ENCODE measurements around the gene NME4. TPM values are rescaled to one million over a fixed set of nuclear protein-coding genes. Genes with fewer than 3 reads are reported as not detected.

The NME4 gene
- total RNA-seq (2022; extraction: Qiagen RNA extraction; ENCODE audit: low read depth): 232 to 478 TPM (median 441 TPM) in 5 replicates

GRCh38 chr16:397135-397661, at the start of gene NME4:
TSS of gene NME4 (plus strand) at chr16:397199. CDS start at chr16:397223, 24 bp downstream.

DNA sequence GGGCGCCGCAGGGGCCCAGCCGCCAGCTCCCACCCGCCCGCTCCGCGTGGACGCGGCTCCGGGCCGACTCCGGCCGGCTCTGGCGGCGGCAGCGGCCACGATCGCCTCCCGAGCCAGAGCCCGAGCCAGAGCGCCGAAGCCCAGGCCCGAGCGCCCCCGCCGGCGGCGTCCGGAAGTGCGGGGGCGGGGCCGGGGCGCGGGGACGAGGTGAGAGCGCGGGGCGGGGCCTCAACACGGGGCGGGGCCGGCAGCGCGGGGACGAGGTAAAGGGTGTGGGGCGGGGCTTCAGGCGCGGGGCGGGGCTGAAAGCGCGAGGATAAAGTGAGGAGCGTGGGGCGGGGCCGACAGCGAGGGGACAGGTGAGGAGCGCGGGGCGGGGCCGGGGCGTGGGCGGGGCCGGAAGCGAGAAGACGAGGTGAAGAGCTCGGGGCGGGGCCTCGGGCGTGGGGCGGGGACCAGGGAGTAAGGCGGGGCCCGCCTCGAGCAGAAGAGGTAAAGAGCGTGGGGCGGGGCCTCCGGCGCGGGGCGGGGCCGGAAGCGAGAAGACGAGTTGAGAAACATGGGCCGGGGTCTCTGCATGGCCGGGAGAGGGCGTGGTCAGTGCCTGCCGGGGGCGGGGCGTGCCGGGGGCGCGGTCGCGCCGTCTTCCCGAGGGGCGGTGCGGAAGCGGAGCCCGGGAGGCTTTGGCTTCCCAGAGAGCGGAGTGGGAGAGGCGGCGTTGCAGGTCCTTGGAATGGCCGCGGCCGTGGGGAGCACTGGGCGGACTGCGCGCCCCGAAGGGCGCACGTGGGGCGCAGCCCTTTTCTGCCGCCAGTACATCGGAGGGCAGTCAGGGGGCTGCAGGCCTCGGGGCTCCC, 44.2 kb upstream of the NME4 start, which contains the start of gene AXIN1:
Gene AXIN1, minus strand, starts transcription at position 177 of the 857 bp plus-strand sequence. CDS start 5,698 bp downstream, outside the sequence.

GRCh38 chr16:370443-370842, 26.6 kb upstream of the NME4 start, which contains the start of gene MRPL28:
TSS of gene MRPL28 (minus strand) at chr16:370538. CDS start at chr16:370218, 320 bp downstream.

GRCh38 chr16:381789-382717, 14.9 kb upstream of the NME4 start, which contains the start of gene PGAP6:
TSS of gene PGAP6 (minus strand) at chr16:381978. CDS start at chr16:381821, 157 bp downstream.

DNA sequence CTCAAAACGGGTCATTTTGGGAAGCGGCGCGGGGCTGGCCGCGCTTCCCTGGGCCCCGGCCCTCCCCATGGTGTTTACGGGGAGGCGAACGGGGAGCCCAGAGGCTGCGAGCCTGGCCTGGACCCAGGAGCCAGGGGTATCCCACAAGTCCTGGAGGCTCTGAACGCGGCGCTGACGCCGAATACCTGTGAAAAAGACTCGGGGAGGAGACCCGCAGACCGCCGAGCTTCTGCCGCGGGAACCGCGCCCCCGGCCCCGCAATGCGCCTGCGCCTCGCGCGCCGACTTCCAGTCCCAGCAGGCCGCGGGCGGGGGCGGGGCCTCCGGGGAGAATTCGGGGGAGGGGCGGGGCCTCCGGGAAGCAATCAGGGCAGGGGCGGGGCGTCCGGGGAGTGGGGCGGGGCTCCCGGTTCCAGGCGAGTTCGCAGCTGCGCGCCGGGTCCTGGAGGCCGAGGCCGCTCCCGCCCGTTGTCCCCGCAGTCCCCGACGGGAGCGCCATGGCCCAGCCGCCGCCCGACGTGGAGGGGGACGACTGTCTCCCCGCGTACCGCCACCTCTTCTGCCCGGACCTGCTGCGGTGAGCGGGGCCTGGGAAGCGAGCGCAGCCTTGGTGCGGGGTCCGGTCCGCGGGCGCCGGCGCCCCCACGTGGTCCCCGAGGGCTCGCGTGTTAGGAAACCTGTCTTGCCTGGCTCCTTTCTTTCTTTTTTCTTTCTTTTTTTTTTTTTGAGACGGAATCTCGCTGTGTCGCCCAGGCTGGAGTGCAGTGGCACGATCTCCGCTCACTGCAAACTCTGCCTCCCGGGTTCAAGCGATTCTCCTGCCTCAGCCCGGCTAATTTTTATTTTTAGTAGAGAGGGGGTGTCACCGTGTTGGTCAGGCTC, 4.7 kb downstream of the NME4 start, which contains the start of gene DECR2:
Gene DECR2, plus strand, starts transcription at position 418 of the 881 bp plus-strand sequence. Its CDS starts 79 bp downstream, at position 497.

DNA sequence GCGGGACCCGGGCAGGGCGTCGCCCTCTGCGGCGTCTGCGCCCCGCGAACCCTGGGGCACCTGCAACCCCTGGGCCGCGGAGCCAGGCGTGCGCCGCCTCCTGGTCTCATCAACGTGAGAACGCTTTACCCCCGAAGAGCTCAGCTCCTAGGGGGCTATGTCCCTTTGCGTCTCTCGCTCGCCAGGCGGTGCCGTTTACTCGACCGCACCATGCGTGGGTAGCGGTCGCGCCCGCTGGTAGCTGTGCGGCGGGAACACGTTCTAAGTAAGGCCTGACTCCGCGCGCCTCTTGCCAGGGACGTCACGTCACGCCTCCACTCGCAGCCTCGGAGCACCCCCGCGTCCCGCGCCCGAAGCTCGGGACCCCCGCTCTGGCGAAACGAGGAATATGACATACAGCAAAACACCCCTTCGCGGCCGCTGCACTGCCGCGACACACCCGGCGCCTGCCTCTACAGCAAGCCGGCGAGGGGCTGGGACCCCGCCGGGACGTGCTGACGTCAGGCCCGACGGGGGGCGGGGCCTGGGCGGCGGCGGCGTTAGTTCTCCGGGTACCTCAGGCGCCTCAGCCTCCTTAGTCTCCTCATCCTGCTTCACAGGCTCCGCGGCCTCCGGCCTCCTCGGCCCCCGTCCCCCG, 28.2 kb downstream of the NME4 start, which contains the start of gene RAB11FIP3:
Gene RAB11FIP3, plus strand, starts transcription at position 568 of the 637 bp plus-strand sequence. CDS start 358 bp downstream, outside the sequence.

Other genes starting within 250 kb of the NME4 start
- not detected in 5 replicates for gene HBZ, start 244.6 kb upstream of the NME4 start, total RNA-seq (2022; extraction: Qiagen RNA extraction; ENCODE audit: low read depth)
- gene HBM, start 231.2 kb upstream of the NME4 start, total RNA-seq (2022; extraction: Qiagen RNA extraction; ENCODE audit: low read depth): not detected in 5 replicates
- 0.79 TPM in 1 of 5 replicates, not detected in the others for gene HBA2, start 224.3 kb upstream of the NME4 start, total RNA-seq (2022; extraction: Qiagen RNA extraction; ENCODE audit: low read depth)
- gene HBA1, start 220.5 kb upstream of the NME4 start, total RNA-seq (2022; extraction: Qiagen RNA extraction; ENCODE audit: low read depth): 0.93 to 2.3 TPM (median 1.6 TPM) in 5 replicates
- gene HBQ1, start 216.7 kb upstream of the NME4 start, total RNA-seq (2022; extraction: Qiagen RNA extraction; ENCODE audit: low read depth): 4.3 to 9.0 TPM (median 7.2 TPM) in 5 replicates
- gene LUC7L, start 167.8 kb upstream of the NME4 start, total RNA-seq (2022; extraction: Qiagen RNA extraction; ENCODE audit: low read depth): 39.5 to 57.0 TPM (median 47.1 TPM) in 5 replicates
- gene FAM234A, start 162.4 kb upstream of the NME4 start, total RNA-seq (2022; extraction: Qiagen RNA extraction; ENCODE audit: low read depth): 35.5 to 52.7 TPM (median 48.7 TPM) in 5 replicates
- gene RGS11, start 121.3 kb upstream of the NME4 start, total RNA-seq (2022; extraction: Qiagen RNA extraction; ENCODE audit: low read depth): 2.2 to 7.1 TPM (median 4.4 TPM) in 5 replicates
- gene ARHGDIG, start 116.6 kb upstream of the NME4 start, total RNA-seq (2022; extraction: Qiagen RNA extraction; ENCODE audit: low read depth): 1.2 to 3.4 TPM (median 2.8 TPM) in 5 replicates
- gene PDIA2, start 114.0 kb upstream of the NME4 start, total RNA-seq (2022; extraction: Qiagen RNA extraction; ENCODE audit: low read depth): 0.20 to 0.84 TPM (median 0.73 TPM) in 5 replicates
- gene AXIN1, start 44.5 kb upstream of the NME4 start, total RNA-seq (2022; extraction: Qiagen RNA extraction; ENCODE audit: low read depth): 19.5 to 37.6 TPM (median 34.7 TPM) in 5 replicates
- 113 to 136 TPM (median 126 TPM) in 5 replicates for gene MRPL28, start 26.7 kb upstream of the NME4 start, total RNA-seq (2022; extraction: Qiagen RNA extraction; ENCODE audit: low read depth)
- gene PGAP6, start 15.2 kb upstream of the NME4 start, total RNA-seq (2022; extraction: Qiagen RNA extraction; ENCODE audit: low read depth): 20.4 to 41.0 TPM (median 36.6 TPM) in 5 replicates
- gene DECR2, start 4.7 kb downstream of the NME4 start, total RNA-seq (2022; extraction: Qiagen RNA extraction; ENCODE audit: low read depth): 18.5 to 31.1 TPM (median 25.8 TPM) in 5 replicates
- 15.0 to 26.7 TPM (median 23.0 TPM) in 5 replicates for gene RAB11FIP3, start 28.4 kb downstream of the NME4 start, total RNA-seq (2022; extraction: Qiagen RNA extraction; ENCODE audit: low read depth)
- 30.2 to 84.8 TPM (median 76.9 TPM) in 5 replicates for gene CAPN15, start 130.5 kb downstream of the NME4 start, total RNA-seq (2022; extraction: Qiagen RNA extraction; ENCODE audit: low read depth)
- 0.11 to 0.20 TPM (median 0.13 TPM) in 4 of 5 replicates, not detected in the other for gene PRR35, start 163.2 kb downstream of the NME4 start, total RNA-seq (2022; extraction: Qiagen RNA extraction; ENCODE audit: low read depth)
- 0.14 to 0.32 TPM (median 0.19 TPM) in 5 replicates for gene NHLRC4, start 169.8 kb downstream of the NME4 start, total RNA-seq (2022; extraction: Qiagen RNA extraction; ENCODE audit: low read depth)
- 18.4 to 44.1 TPM (median 36.7 TPM) in 5 replicates for gene PIGQ, start 172.8 kb downstream of the NME4 start, total RNA-seq (2022; extraction: Qiagen RNA extraction; ENCODE audit: low read depth)
- gene RAB40C, start 192.9 kb downstream of the NME4 start, total RNA-seq (2022; extraction: Qiagen RNA extraction; ENCODE audit: low read depth): 9.9 to 20.9 TPM (median 20.2 TPM) in 5 replicates
- 0.18 to 0.26 TPM (median 0.22 TPM) in 4 of 5 replicates, not detected in the other for gene WFIKKN1, start 233.8 kb downstream of the NME4 start, total RNA-seq (2022; extraction: Qiagen RNA extraction; ENCODE audit: low read depth)
- gene METTL26, start 239.1 kb downstream of the NME4 start, total RNA-seq (2022; extraction: Qiagen RNA extraction; ENCODE audit: low read depth): 71.6 to 145 TPM (median 132 TPM) in 5 replicates
- 17.9 to 45.8 TPM (median 40.4 TPM) in 5 replicates for gene MCRIP2, start 244.6 kb downstream of the NME4 start, total RNA-seq (2022; extraction: Qiagen RNA extraction; ENCODE audit: low read depth)

Measured in A549 treated with ZK216348 at 1 μM for 4 hours (cell line).